ENCODE measurements around the gene PDE5A.

Gene PDE5A

DNA sequence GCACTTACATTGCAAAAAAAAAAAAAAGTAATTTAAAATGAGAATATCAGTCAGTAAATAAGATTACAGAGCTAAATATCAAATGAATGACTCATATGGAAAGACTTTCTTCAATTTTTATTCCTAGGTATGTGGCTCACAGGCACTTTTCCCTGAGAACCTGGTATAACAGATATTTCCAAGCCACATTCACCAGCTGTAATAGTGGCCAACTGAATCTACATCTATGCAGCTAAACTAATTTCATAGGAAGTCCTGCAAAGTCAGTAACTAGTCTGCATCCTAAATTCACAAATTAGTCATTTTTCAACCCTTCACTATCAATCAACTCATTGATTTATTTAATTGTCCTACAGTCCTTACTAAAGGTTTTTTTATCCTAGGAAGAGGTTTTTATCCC lies 5.6 kb downstream of the PDE5A start:
- TF ChIP-seq, protein P1, sequence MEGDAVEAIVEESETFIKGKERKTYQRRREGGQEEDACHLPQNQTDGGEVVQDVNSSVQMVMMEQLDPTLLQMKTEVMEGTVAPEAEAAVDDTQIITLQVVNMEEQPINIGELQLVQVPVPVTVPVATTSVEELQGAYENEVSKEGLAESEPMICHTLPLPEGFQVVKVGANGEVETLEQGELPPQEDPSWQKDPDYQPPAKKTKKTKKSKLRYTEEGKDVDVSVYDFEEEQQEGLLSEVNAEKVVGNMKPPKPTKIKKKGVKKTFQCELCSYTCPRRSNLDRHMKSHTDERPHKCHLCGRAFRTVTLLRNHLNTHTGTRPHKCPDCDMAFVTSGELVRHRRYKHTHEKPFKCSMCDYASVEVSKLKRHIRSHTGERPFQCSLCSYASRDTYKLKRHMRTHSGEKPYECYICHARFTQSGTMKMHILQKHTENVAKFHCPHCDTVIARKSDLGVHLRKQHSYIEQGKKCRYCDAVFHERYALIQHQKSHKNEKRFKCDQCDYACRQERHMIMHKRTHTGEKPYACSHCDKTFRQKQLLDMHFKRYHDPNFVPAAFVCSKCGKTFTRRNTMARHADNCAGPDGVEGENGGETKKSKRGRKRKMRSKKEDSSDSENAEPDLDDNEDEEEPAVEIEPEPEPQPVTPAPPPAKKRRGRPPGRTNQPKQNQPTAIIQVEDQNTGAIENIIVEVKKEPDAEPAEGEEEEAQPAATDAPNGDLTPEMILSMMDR (IDR thresholded peaks at IDR 0.05; ENCODE audit: low read depth, low read length), result no peak
- Histone ChIP-seq H3K36me3 (no peaks in the 10 kb centered on the region), H3K9me3 (ENCODE audit: severe bottlenecking) (no peaks in the 10 kb centered on the region), H3K4me3 (ENCODE audit: low read depth, low read length) (no peak overlapping the region), H3K27me3 (ENCODE audit: insufficient read depth, low read depth, severe bottlenecking) (no peaks in the 10 kb centered on the region), H3K27ac (no peak overlapping the region)
- no peak for DNase-seq

DNA sequence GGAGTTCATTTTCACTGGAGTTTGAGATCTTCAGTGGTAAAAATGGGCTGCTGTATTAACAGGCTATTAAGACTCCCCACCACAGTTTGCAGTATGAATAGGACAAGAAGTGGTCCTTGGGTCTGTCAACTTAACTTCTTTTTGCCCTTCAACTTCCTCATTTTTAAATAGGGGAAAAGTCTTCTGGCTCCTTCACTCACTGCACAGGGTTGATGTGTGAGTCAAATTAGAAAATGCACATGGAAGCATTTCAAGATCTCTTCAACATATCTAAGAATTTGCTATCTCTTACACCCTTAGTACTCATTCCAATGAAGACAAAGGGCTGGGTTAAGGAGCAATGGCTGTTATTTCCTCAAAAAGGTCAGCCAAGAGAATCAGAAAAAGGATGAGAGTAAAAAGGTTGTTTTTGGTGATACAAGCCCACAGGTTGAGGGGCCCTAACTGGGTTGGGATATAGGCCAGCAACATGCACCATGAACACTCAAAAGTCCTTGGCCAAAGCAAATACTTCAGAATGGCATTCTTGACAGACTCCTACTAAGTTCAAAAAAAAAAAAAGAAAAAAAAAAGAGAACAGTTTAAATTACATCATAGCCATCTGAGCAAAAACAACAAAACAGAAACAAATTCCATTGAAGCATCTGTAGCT lies 13.4 kb downstream of the PDE5A start:
- Histone ChIP-seq H3K27me3 (ENCODE audit: insufficient read depth, low read depth, severe bottlenecking) (no peaks in the 10 kb centered on the region), H3K4me3 (ENCODE audit: low read depth, low read length) (no peak overlapping the region), H3K27ac (no peak overlapping the region), H3K36me3 (no peaks in the 10 kb centered on the region), H3K9me3 (ENCODE audit: severe bottlenecking) (peaks cover 4% of the 10 kb centered on the region)
- no peak for DNase-seq
- TF ChIP-seq, protein P1 (IDR thresholded peaks at IDR 0.05; ENCODE audit: low read depth, low read length), result no peak

DNA sequence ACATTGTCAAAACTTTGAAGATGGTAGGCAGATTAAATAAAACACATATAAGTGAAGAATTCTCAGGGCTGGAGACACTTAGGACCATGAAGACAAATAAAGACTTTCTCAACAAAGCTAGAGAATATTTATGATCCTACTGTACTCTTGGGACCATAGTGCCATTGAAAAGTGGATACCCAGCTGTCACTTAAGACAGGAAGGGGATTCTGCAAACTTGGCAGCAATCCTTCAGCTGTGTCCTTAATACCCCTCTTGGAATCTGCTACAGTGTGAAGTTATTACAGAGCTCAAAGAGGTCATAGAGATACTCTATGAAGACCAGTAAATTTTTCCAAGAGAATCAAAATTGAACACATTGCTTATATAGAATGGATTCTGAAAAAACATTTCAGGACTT lies 24.3 kb downstream of the PDE5A start:
- no peaks in the 10 kb centered on the region for H3K36me3 ChIP-seq
- no peak overlapping the region for H3K27ac ChIP-seq
- no peaks in the 10 kb centered on the region for H3K27me3 ChIP-seq (ENCODE audit: insufficient read depth, low read depth, severe bottlenecking)
- TF ChIP-seq, protein P1 (IDR thresholded peaks at IDR 0.05; ENCODE audit: low read depth, low read length), result no peak
- H3K4me3 ChIP-seq (ENCODE audit: low read depth, low read length), result no peak overlapping the region
- DNase-seq, result no peak
- no peaks in the 10 kb centered on the region for H3K9me3 ChIP-seq (ENCODE audit: severe bottlenecking)

DNA sequence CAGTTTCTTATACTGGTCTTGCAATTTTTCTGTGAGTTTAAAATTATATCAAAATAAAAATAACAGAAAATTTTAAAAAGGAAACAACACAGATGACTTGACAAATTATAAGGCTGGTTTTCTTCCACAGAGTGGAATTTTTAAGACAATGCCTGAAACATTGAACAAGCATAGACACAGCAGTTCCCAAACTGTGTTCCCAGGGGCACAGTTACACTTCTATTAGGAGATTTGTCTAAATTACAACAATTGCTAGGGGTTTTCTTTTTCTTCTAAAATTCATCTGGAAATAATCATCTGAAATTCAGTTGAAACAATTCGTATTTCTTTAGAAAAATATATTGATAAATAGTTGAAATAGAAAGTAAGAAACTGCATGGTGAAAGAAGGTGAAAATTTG lies 26.2 kb downstream of the PDE5A start:
- Histone ChIP-seq H3K36me3 (no peaks in the 10 kb centered on the region), H3K9me3 (ENCODE audit: severe bottlenecking) (no peaks in the 10 kb centered on the region), H3K4me3 (ENCODE audit: low read depth, low read length) (no peak overlapping the region), H3K27ac (no peak overlapping the region), H3K27me3 (ENCODE audit: insufficient read depth, low read depth, severe bottlenecking) (no peaks in the 10 kb centered on the region)
- DNase-seq, result no peak
- TF ChIP-seq, protein P1 (IDR thresholded peaks at IDR 0.05; ENCODE audit: low read depth, low read length), result no peak

DNA sequence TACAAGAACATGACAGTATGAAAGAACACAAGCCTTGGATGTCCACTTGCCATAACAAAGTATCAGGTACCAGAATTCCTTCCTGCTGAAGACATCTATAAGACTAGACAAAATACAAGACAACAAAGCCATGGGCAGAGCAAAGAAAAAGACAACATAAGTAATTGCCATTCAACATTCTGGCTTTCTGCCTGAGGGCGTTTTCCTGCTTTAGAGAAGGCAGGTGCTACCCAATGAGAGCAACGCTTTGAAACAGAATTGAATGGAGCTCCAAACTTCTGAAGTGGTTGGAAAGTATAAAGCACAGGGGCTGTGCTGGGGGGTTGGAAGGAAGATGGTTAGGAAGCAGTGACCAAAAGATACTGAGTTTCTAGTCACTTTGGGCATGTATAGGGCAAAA lies 30.1 kb downstream of the PDE5A start:
- H3K27me3 ChIP-seq (ENCODE audit: insufficient read depth, low read depth, severe bottlenecking), result no peaks in the 10 kb centered on the region
- H3K9me3 ChIP-seq (ENCODE audit: severe bottlenecking), result no peaks in the 10 kb centered on the region
- no peak overlapping the region for H3K4me3 ChIP-seq (ENCODE audit: low read depth, low read length)
- no peaks in the 10 kb centered on the region for H3K36me3 ChIP-seq
- no peak overlapping the region for H3K27ac ChIP-seq
- TF ChIP-seq, protein P1 (IDR thresholded peaks at IDR 0.05; ENCODE audit: low read depth, low read length), result no peak
- DNase-seq, result no peak

DNA sequence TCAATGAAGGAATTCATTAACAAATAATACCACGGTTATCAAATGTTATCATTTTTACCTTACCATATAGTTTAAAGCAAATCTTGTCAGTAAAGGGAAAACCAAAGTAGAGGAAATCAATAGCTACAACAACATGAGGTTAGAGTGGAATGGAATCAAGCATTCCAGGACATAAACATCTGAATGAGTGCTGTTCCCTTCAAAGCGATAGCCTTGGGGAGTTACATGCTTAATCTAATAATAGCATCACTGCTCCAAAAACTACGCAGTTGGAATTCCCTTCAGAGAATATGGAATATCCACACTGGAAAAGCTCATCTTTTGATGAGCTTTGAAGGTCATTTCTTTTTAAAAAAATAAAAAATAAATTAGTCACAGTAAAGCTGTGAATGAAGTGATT lies 31.2 kb downstream of the PDE5A start:
- no peaks in the 10 kb centered on the region for H3K9me3 ChIP-seq (ENCODE audit: severe bottlenecking)
- H3K4me3 ChIP-seq (ENCODE audit: low read depth, low read length), result no peak overlapping the region
- DNase-seq, result no peak
- TF ChIP-seq, protein P1 (IDR thresholded peaks at IDR 0.05; ENCODE audit: low read depth, low read length), result no peak
- no peaks in the 10 kb centered on the region for H3K27me3 ChIP-seq (ENCODE audit: insufficient read depth, low read depth, severe bottlenecking)
- H3K36me3 ChIP-seq, result no peaks in the 10 kb centered on the region
- H3K27ac ChIP-seq, result no peak overlapping the region
